Heart right ventricle (tissue), 16 donors: ENCODE measurements around the gene TMEM198. TPM values are rescaled to one million over a fixed set of nuclear protein-coding genes. Genes with fewer than 3 reads are reported as not detected.

Experiments
- ATAC-seq, 8 donors: fragments of 200-7000 bp; cut with Tn5 transposase; one replicate each; pipeline ENCODE4 v1.9.1; 2020; ENCODE audit warnings: mild to moderate bottlenecking in 8 of 8, moderate library complexity in 8 of 8, moderate number of reproducible peaks in 1 of 8
- DNase-seq, 2 donors: peaks; one replicate each; pipeline ENCODE4 v3.0.0-alpha.2; 2020
- H3K27ac ChIP-seq, 10 donors: fragments of 200-600 bp; sonication (generic) in 2 of 10; one replicate each; pipeline versions ENCODE4 v1.5.0 to v1.8.0; 2020 to 2022; ENCODE audit warnings: mild to moderate bottlenecking in 3 of 10
- H3K27me3 ChIP-seq, 7 donors: fragments of 200-600 bp; one replicate each; pipeline ENCODE4 v1.8.0; 2021 to 2022; ENCODE audit warnings: mild to moderate bottlenecking in 2 of 7
- H3K36me3 ChIP-seq, 9 donors: fragments of 200-600 bp; sonication (generic) in 1 of 9; one replicate each; pipeline versions ENCODE4 v1.5.0 to v1.8.0; 2020 to 2022; ENCODE audit warnings: mild to moderate bottlenecking in 2 of 9
- H3K4me1 ChIP-seq, 9 donors: fragments of 200-600 bp; sonication (generic) in 1 of 9; one replicate each; pipeline versions ENCODE4 v1.5.0 to v1.8.0; 2020 to 2022; ENCODE audit warnings: mild to moderate bottlenecking in 4 of 9
- H3K4me3 ChIP-seq, 10 donors: fragments of 200-600 bp; sonication (generic) in 2 of 10; one replicate each; pipeline versions ENCODE4 v1.5.0 to v1.8.0; 2020 to 2022; ENCODE audit warnings: mild to moderate bottlenecking in 7 of 10, moderate library complexity in 2 of 10
- H3K9me3 ChIP-seq, 11 donors: fragments of 200-600 bp in 10 of 11; sonication (generic) in 2 of 11; one replicate each; pipeline versions ENCODE4 v1.5.0 to v1.8.0; 2013 to 2022; ENCODE audit warnings: mild to moderate bottlenecking in 2 of 11, control low read depth in 1 of 11, moderate library complexity in 1 of 11
- WGBS, 2 donors: extraction: QIAGEN DNeasy Blood & Tissue Kit; methylation state at CpG; one replicate each; pipeline ENCODE4 v1.1.7; 2013; ENCODE audit warnings: inconsistent platforms in 1 of 2; 5-methylcytosine and 5-hydroxymethylcytosine counted together
- intact Hi-C, 10 donors: fragments of 100-400 bp; cut with DNase I; formaldehyde crosslinking; loops; one replicate each; pipeline versions ENCODE4 v1.11.1 to v1.14.2; 2022
- long read RNA-seq, 3 donors: library from polyadenylated mRNA; unstranded; transcript quantifications; one replicate each; pipeline ENCODE4 v2.0.0, GENCODE V29; 2020 to 2021
- polyA plus RNA-seq, 2 donors: library from polyadenylated mRNA; stranded (reverse); fragments of 200-250 nt; gene quantifications; one replicate each; pipeline ENCODE4 v1.2.3, GENCODE V29; 2013
- total RNA-seq, 10 donors: library from RNA; stranded (reverse); fragmentation: NEBNext Ultra II Directional in 3 of 10; extraction: Animal tissue kit (Norgen Biotek cat#: 25700) in 3 of 10; gene quantifications; one replicate each; pipeline versions ENCODE4 v1.2.1 to v1.2.4, GENCODE V29; 2021 to 2023
- TF ChIP-seq, protein P1 (sequence below), 9 donors: fragments of 200-600 bp; sonication (generic) in 2 of 9; IDR thresholded peaks; one replicate each; pipeline versions ENCODE4 v1.5.0 to v1.8.0; 2021 to 2022; ENCODE audit warnings: antibody characterized with exemption in 9 of 9, mild to moderate bottlenecking in 5 of 9, moderate library complexity in 1 of 9
- donor health status: Arrhythmogenic right ventricular cardiomyopathy.
- donor health status: ischemic (EF 13 %, LVEDD 7.1; RV severe dilation, severe dysfunction).
- donor health status: healthy with polysubstance abuse.
- donor health status: DM: no; HTN: yes; CAD: no.
- donor health status: DM: no; HTN: no; CAD: no.
- donor health status: ischemic (EF 25% LVEDD 6.9; RV normal size, moderate dysfunction).
- donor health status: ischemic (EF 25% LVEDD 5.7; RV mildly dilated, moderate dysfunction).
- donor health status: healthy.
- donor health status: DM: yes; HTN: yes; CAD: no.
- donor health status: Ischemic cardiomyopathy.
- donor health status: ischemic (EF 35%, LVEDD 5.7; RV mildly dilated, moderate dysfunction).
- donor health status: nonischemic (EF 11% LVEDD 7.7; RV severe dilation, severe dysfunction).
- donor health status: DM: yes; HTN: yes; CAD: no.
- donor health status: PGD.
- donor health status: ischemic (EF 29% LVEDD 5.4; RV normal size, mild dysfunction).
- donor health status: nonischemic (EF 23%, LVEDD 6.1; RV moderate dilation, normal function).

TMEM198 gene, protein sequence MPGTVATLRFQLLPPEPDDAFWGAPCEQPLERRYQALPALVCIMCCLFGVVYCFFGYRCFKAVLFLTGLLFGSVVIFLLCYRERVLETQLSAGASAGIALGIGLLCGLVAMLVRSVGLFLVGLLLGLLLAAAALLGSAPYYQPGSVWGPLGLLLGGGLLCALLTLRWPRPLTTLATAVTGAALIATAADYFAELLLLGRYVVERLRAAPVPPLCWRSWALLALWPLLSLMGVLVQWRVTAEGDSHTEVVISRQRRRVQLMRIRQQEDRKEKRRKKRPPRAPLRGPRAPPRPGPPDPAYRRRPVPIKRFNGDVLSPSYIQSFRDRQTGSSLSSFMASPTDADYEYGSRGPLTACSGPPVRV
- total RNA-seq (1 to 10 TPM in 8 of 10 donors, under 1 TPM in 2; 0.59 to 3.5 (median 1.6) TPM), polyA plus RNA-seq (10 to 100 TPM in 1 of 2 donors, 1 to 10 TPM in 1; 3.0 to 10.7 TPM)
- long read RNA-seq, donor 1, partial matches to known transcripts: 3 of 7 reads
- long read RNA-seq, donor 1, other reads (novel, unspliced or antisense): 1 of 7 reads
- long read RNA-seq, donor 2, partial matches to known transcripts: 1 of 4 reads
- long read RNA-seq, donor 2, other reads (novel, unspliced or antisense): 0 of 4 reads
- long read RNA-seq, donor 3, transcript TMEM198-202 (5 exons, 2,218 nt): major isoform, 5 of 13 reads
- long read RNA-seq, donor 3, partial matches to known transcripts: 6 of 13 reads
- long read RNA-seq, donor 3, other reads (novel, unspliced or antisense): 2 of 13 reads

DNA sequence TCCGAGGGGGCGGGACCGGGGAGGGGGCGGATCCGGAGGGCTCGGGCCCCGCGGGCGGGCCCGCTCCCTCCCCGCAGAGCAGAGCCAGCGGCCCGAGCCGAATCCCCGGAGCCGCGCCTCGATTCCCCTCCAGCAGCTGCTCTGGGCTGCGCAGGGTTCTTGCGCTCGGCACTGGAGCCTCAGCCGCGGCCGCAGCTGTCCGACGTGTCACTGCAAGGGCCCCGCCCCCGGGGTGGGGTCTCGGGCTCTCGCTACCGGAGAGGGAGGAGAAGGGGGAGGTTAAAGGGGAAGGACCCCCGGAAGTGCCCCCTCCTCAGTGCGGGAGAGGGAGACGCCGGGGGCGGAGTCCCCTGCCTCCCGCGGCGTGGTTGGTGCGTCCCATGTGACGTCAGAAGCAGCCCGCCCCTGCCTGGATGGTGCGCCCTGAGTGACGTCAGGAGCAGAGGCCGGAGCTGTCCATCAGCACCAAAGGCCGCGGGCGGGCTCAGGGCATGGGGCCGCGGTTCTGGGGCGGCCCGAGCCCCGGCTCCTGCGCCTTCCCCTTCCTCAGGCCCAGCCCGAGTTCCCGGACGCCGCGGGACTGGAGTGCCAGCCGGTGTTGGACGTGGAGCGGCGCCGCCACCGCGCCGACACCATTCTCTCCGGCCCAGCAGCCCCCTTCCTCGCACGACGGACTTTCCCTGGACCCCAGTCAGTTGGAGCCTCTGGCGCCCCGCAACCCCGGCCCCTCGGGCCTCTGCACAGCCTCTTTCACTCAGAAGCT lies at the start of gene TMEM198, which contains the start of gene CHPF:
TMEM198 (plus strand) TSS at position 433 of the 763 bp plus-strand sequence. CDS start 700 bp downstream, outside the sequence.
CHPF (minus strand) TSS at position 214 of the 763 bp plus-strand sequence. CDS start 271 bp downstream, outside the sequence.
- TF ChIP-seq, protein P1, sequence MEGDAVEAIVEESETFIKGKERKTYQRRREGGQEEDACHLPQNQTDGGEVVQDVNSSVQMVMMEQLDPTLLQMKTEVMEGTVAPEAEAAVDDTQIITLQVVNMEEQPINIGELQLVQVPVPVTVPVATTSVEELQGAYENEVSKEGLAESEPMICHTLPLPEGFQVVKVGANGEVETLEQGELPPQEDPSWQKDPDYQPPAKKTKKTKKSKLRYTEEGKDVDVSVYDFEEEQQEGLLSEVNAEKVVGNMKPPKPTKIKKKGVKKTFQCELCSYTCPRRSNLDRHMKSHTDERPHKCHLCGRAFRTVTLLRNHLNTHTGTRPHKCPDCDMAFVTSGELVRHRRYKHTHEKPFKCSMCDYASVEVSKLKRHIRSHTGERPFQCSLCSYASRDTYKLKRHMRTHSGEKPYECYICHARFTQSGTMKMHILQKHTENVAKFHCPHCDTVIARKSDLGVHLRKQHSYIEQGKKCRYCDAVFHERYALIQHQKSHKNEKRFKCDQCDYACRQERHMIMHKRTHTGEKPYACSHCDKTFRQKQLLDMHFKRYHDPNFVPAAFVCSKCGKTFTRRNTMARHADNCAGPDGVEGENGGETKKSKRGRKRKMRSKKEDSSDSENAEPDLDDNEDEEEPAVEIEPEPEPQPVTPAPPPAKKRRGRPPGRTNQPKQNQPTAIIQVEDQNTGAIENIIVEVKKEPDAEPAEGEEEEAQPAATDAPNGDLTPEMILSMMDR (IDR thresholded peaks at IDR 0.05): no peak
- 0 to 1% methylated on average over 65 to 75 of the region's 75 CpGs for WGBS, 2 donors
- peak within 1 kb of the TSS; percentile 40 to 92 (median 80) for H3K4me3 ChIP-seq
- peaks cover 0 to 59% (median 11%) of the 10 kb centered on the region in 7 donors for H3K27me3 ChIP-seq
- H3K4me1 ChIP-seq: peaks cover 4 to 37% (median 32%) of the 10 kb centered on the region in 9 donors
- ATAC-seq (peak; percentile 91 to 97 (median 94)), DNase-seq (peak; percentile 97)
- intact Hi-C loops: loop anchor here in 9 of 10 donors (1.0 to 5.0 kb wide), 13 partner anchors 27 to 159 kb away; partner anchors contain the start of genes OBSL1 (in 2 of the 9), SLC4A3 (in 2 of the 9), STK11IP (in 2 of the 9) and GMPPA (in 1 of the 9)
- peaks cover 0 to 33% (median 20%) of the 10 kb centered on the region in 9 donors for H3K36me3 ChIP-seq
- no peaks in the 10 kb centered on the region for H3K9me3 ChIP-seq
- peak within 1 kb of the TSS; percentile 62 to 93 (median 90) for H3K27ac ChIP-seq

DNA sequence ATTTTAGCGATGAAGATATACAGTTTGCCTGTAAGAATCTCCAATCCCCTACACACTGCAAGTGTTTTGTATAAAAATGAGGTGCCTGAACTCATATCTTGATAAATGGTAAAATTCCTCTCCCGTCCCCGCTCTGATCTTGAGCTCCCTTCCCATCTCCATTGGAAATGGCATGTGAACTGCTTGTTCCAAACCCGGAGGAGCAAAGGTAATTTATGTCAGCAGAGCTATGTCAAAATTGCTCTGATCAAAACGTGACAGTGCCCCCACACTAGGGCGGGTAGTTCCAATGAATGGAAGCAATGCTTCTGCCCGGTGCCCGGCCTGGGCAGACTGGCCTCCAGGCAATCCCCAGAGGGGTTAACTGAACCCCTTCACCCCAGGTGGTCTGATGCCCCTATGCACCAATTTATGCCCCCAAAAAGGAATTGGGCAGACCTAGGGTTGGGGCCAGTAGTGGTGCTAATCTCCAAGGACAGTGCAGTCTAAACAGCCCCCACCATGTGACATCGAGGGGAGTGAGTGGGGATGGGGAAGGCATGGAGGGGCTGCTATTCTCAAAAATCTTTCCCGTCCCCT lies 48.8 kb upstream of the TMEM198 start:
- ATAC-seq (no peak), DNase-seq (no peak)
- TF ChIP-seq, protein P1 (IDR thresholded peaks at IDR 0.05): no peak
- intact Hi-C loops: loop anchor here in 2 of 10 donors (5.0 kb wide), 3 partner anchors 32 to 108 kb away; partner anchors contain the start of gene DNPEP (in 1 of the 2)
- WGBS, 2 donors: 24 to 29% methylated on average over 10 of the region's 10 CpGs
- Histone ChIP-seq H3K27ac (peak overlapping the region in 4 of 10 donors; percentile 42 to 75 (median 63)), H3K9me3 (no peaks in the 10 kb centered on the region), H3K4me3 (no peak overlapping the region), H3K36me3 (peaks cover 0 to 21% (median 0%) of the 10 kb centered on the region in 9 donors), H3K4me1 (peaks cover 19 to 60% (median 42%) of the 10 kb centered on the region in 9 donors), H3K27me3 (peaks cover 0 to 56% (median 18%) of the 10 kb centered on the region in 7 donors)

DNA sequence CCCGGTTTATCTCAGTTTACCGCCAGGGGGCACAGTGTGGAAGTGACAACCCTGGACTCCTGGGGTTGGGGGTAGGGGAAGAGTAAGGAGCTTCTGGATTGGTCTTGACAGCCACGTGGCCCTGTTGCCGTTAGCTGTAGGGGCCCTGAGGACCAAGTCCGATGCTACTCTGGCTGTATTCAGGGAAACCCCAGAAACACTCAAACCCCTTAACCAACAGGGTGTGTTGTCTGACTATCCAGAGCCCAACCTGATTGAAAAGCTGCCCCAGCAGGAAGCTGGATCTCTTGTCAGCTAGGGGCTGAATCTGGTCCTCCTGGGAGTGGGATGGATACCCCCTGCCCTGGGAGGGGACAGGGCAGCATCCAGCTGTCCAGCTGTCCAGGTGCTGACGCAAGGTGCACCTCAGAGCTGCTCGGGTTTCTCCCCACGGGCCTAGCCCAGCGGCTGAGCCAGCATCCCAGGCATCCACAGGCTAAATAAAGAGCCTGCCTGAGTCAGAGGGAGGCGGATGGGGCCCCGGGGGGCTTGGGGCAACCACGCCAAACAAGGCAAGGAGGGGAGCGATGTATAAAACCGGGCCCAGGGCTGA lies 48.2 kb upstream of the TMEM198 start:
- intact Hi-C loops: loop anchor here in 2 of 10 donors (5.0 kb wide), 2 partner anchors 37 to 108 kb away; partner anchors contain the start of gene DNPEP (in 1 of the 2)
- WGBS, 2 donors: 18 to 19% methylated on average over 14 of the region's 14 CpGs
- peak in 6 of 8 donors; percentile 7 to 23 (median 12) for ATAC-seq
- Histone ChIP-seq H3K36me3 (peaks cover 0 to 16% (median 0%) of the 10 kb centered on the region in 9 donors), H3K27ac (peak overlapping the region in 6 of 10 donors; percentile 42 to 75 (median 61)), H3K9me3 (no peaks in the 10 kb centered on the region), H3K27me3 (peaks cover 0 to 56% (median 18%) of the 10 kb centered on the region in 7 donors), H3K4me1 (peaks cover 19 to 56% (median 43%) of the 10 kb centered on the region in 9 donors), H3K4me3 (no peak overlapping the region)
- TF ChIP-seq, protein P1 (IDR thresholded peaks at IDR 0.05): peak; percentile 39 to 72 (median 61)
- DNase-seq: peak; percentile 46 to 71
